GM18526 (cell line): ENCODE results near the gene MDFI.

Experiments used
- POLR2A ChIP-seq: IDR thresholded peaks from 3 replicates; pipeline ENCODE4 v1.6.1; 2011; ENCODE audit not compliant: insufficient read length; ENCODE audit errors: extremely low read depth

The MDFI gene

GRCh38 chr6:41664271-41664670, 26.0 kb downstream of the MDFI start:
- no peak for TF ChIP-seq POLR2A

- TF ChIP-seq POLR2A: no peak
These were observed 28.9 kb downstream of the MDFI start for GRCh38 chr6:41667195-41667594.

GRCh38 chr6:41668968-41669367, 30.7 kb downstream of the MDFI start:
- TF ChIP-seq POLR2A: no peak

GRCh38 chr6:41670703-41671360, 32.6 kb downstream of the MDFI start:
- TF ChIP-seq POLR2A: no peak

- no peak for TF ChIP-seq POLR2A
These were observed 33.1 kb downstream of the MDFI start for GRCh38 chr6:41671376-41671775.

GRCh38 chr6:41672016-41672415, 33.7 kb downstream of the MDFI start:
- no peak for TF ChIP-seq POLR2A

- TF ChIP-seq POLR2A: no peak
These were observed 34.8 kb downstream of the MDFI start for GRCh38 chr6:41672816-41673703.

GRCh38 chr6:41673704-41674000, 35.4 kb downstream of the MDFI start:
- TF ChIP-seq POLR2A: no peak

GRCh38 chr6:41674231-41675000, 36.1 kb downstream of the MDFI start:
- TF ChIP-seq POLR2A: no peak

GRCh38 chr6:41675176-41675775, 37.0 kb downstream of the MDFI start:
- TF ChIP-seq POLR2A: no peak

GRCh38 chr6:41675992-41676391, 37.7 kb downstream of the MDFI start:
- no peak for TF ChIP-seq POLR2A

GRCh38 chr6:41676431-41676830, 38.2 kb downstream of the MDFI start:
- TF ChIP-seq POLR2A: no peak

GRCh38 chr6:41677124-41677921, 39.1 kb downstream of the MDFI start:
- TF ChIP-seq POLR2A: no peak

GRCh38 chr6:41678511-41679084, 40.3 kb downstream of the MDFI start:
- no peak for TF ChIP-seq POLR2A
